Neuronal stem cell (in vitro differentiated cells): ENCODE results near the gene ARRDC1.

Experiments
- DNase-seq: peaks from one replicate; pipeline ENCODE4 v3.0.0-alpha.2; 2013; ENCODE audit warnings: low spot score
- H2AFZ ChIP-seq: one replicate; pipeline ENCODE4 v1.6.1; 2013; ENCODE audit warnings: mild to moderate bottlenecking, low read length, inconsistent platforms
- H2AK5ac ChIP-seq: 2 replicates; pipeline ENCODE4 v1.6.1; 2013; ENCODE audit warnings: low read depth, mild to moderate bottlenecking, inconsistent platforms, low read length, moderate library complexity, mixed read lengths
- H2BK120ac ChIP-seq: 2 replicates; pipeline ENCODE4 v1.6.1; 2013; ENCODE audit warnings: low read depth, mild to moderate bottlenecking, inconsistent platforms, low read length, moderate library complexity, mixed read lengths
- H2BK12ac ChIP-seq: one replicate; pipeline ENCODE4 v1.6.1; 2013; ENCODE audit warnings: low read length, inconsistent platforms
- H2BK15ac ChIP-seq: 2 replicates; pipeline ENCODE4 v1.6.1; 2013; ENCODE audit warnings: mild to moderate bottlenecking, low read length, inconsistent platforms, mixed read lengths
- H2BK5ac ChIP-seq: one replicate; pipeline ENCODE4 v1.6.1; 2013; ENCODE audit warnings: inconsistent platforms, mild to moderate bottlenecking, low read length, moderate library complexity
- H3K14ac ChIP-seq: one replicate; pipeline ENCODE4 v1.6.1; 2013; ENCODE audit warnings: low read length, inconsistent platforms
- H3K18ac ChIP-seq: 2 replicates; pipeline ENCODE4 v1.6.1; 2013; ENCODE audit warnings: low read length, inconsistent platforms
- H3K23ac ChIP-seq: 2 replicates; pipeline ENCODE4 v1.6.1; 2013; ENCODE audit warnings: low read depth, mild to moderate bottlenecking, mixed read lengths, low read length, inconsistent platforms; ENCODE audit not compliant: poor library complexity
- H3K27ac ChIP-seq: replicated peaks from 3 replicates; pipeline ENCODE4 v1.5.1; 2013; ENCODE audit warnings: low read length, inconsistent platforms
- H3K27me3 ChIP-seq, 3 experiments: 2 replicates each; pipeline ENCODE4 v1.6.1; 2013; ENCODE audit warnings: low read length in 3 of 3, mild to moderate bottlenecking in 2 of 3, inconsistent platforms in 1 of 3, low read depth in 1 of 3, mixed read lengths in 1 of 3, moderate library complexity in 1 of 3; ENCODE audit not compliant: control insufficient read depth in 3 of 3, insufficient read depth in 3 of 3
- H3K36me3 ChIP-seq, 2 donors: replicated peaks in 1 of 2; 2 replicates each; pipeline ENCODE4 v1.6.1; 2013; ENCODE audit warnings: low read length in 2 of 2; ENCODE audit not compliant: control insufficient read depth in 2 of 2, insufficient read depth in 2 of 2
- H3K4ac ChIP-seq: 2 replicates; pipeline ENCODE4 v1.6.1; 2013; ENCODE audit warnings: inconsistent platforms, mild to moderate bottlenecking, low read length, moderate library complexity
- H3K4me1 ChIP-seq, 2 donors: 1 replicate in 1 of 2; 2 replicates in 1 of 2; pipeline ENCODE4 v1.6.1; 2013; ENCODE audit warnings: low read length in 2 of 2, low read depth in 1 of 2; ENCODE audit not compliant: control insufficient read depth in 2 of 2, insufficient read depth in 1 of 2
- H3K4me2 ChIP-seq: one replicate; pipeline ENCODE4 v1.6.1; 2013; ENCODE audit warnings: mild to moderate bottlenecking, low read length, inconsistent platforms; ENCODE audit not compliant: insufficient read depth, poor library complexity, severe bottlenecking
- H3K4me3 ChIP-seq, 2 donors: 2 replicates each; pipeline ENCODE4 v1.5.1; 2013; ENCODE audit warnings: low read length in 2 of 2, mild to moderate bottlenecking in 2 of 2, inconsistent platforms in 1 of 2, moderate library complexity in 1 of 2
- H3K79me1 ChIP-seq: one replicate; pipeline ENCODE4 v1.6.1; 2013; ENCODE audit warnings: low read depth, mild to moderate bottlenecking, inconsistent platforms, low read length, moderate library complexity
- H3K9ac ChIP-seq: one replicate; pipeline ENCODE4 v1.6.1; 2013; ENCODE audit warnings: mild to moderate bottlenecking, low read depth, low read length, inconsistent platforms; ENCODE audit not compliant: poor library complexity
- H3K9me3 ChIP-seq, 2 donors: replicated peaks in 1 of 2; 2 replicates each; pipeline versions ENCODE3 to v1.6.1; 2013; ENCODE audit warnings: low read length in 2 of 2, mild to moderate bottlenecking in 2 of 2, inconsistent platforms in 1 of 2, low read depth in 1 of 2, mixed read lengths in 1 of 2, moderate library complexity in 1 of 2; ENCODE audit not compliant: control insufficient read depth in 2 of 2, insufficient read depth in 1 of 2
- H4K8ac ChIP-seq: one replicate; pipeline ENCODE4 v1.6.1; 2013; ENCODE audit warnings: low read depth, mild to moderate bottlenecking, inconsistent platforms, low read length, moderate library complexity
- H4K91ac ChIP-seq: one replicate; pipeline ENCODE4 v1.6.1; 2013; ENCODE audit warnings: low read length, low read depth, mild to moderate bottlenecking, inconsistent platforms; ENCODE audit not compliant: poor library complexity
- WGBS, 2 donors: extraction: QIAGEN DNeasy Blood & Tissue Kit; methylation state at CpG; one replicate each; pipeline ENCODE4 v1.1.7; 2013; ENCODE audit warnings: missing lambda C conversion rate in 2 of 2, mixed read lengths in 1 of 2; ENCODE audit not compliant: insufficient read length in 2 of 2, insufficient replicate concordance in 1 of 2; ENCODE audit errors: extremely low coverage in 2 of 2; 5-methylcytosine and 5-hydroxymethylcytosine counted together

Gene ARRDC1

DNA sequence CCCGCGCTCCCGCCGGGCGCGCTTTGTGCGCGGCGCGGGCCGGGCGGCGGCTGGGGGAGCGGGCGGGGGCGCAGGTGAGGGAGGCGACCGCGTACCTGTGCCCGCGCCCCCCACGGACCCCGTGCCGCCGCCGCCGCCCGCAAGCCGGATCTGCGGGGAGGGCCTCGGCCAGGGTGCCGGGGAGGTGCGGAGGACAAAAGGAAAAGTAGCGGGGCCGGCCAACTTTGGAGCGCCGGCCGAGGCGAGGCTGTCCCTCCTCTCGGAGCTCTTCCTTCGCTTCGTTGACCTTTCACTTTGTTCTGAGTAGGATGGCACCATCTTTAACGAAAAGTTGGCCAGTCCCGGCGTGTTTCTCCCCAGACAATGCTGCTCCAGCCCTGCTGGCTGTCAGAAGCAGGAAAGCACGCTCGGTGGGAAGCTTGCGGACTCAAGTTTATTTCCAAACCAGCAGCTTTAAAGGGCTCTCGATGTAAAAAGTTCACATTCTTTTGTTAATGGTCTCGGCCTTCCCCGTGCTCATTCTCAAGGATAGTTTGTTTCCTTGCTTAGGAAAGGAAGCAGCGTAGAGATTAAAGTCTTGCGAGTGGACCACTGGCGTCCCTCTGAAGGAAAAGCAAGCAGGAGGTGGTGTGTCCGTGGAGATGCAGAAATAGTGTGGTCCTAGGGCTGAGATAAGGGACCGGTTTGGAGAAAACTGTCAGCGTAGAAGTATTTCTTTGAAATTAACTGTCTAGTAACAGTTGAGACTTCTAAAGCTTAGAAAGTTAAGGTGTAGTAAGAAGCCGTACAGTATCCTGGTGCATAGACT, 14.0 kb downstream of the ARRDC1 start:
- H3K4me2 ChIP-seq = peak overlapping the region; percentile 55
- H3K23ac ChIP-seq = no peak overlapping the region
- no CpG with 5 or more reads among the region's 58 CpGs for WGBS, 2 donors
- H2BK5ac ChIP-seq = no peak overlapping the region
- H3K18ac ChIP-seq = peak overlapping the region; percentile 92
- H2BK15ac ChIP-seq = no peak overlapping the region
- H3K79me1 ChIP-seq = peaks cover 14% of the 10 kb centered on the region
- peak overlapping the region; percentile 73 for H2AFZ ChIP-seq
- H3K27ac ChIP-seq = peak overlapping the region; percentile 80
- peaks cover 21 to 68% of the 10 kb centered on the region in 2 donors for H3K36me3 ChIP-seq
- no peak overlapping the region for H4K8ac ChIP-seq
- no peak overlapping the region for H2BK120ac ChIP-seq
- peak overlapping the region; percentile 42 for H3K4ac ChIP-seq
- no peak for DNase-seq
- H3K27me3 ChIP-seq = no peaks in the 10 kb centered on the region
- peak overlapping the region; percentile 78 for H2AK5ac ChIP-seq
- peak overlapping the region; percentile 32 for H4K91ac ChIP-seq
- H3K4me3 ChIP-seq = peak overlapping the region; percentile 81 to 99
- no peak overlapping the region for H2BK12ac ChIP-seq
- peak overlapping the region; percentile 31 for H3K14ac ChIP-seq
- no peaks in the 10 kb centered on the region for H3K9me3 ChIP-seq
- H3K9ac ChIP-seq = peak overlapping the region; percentile 88
- H3K4me1 ChIP-seq = peaks cover 8 to 13% of the 10 kb centered on the region in 2 donors

DNA sequence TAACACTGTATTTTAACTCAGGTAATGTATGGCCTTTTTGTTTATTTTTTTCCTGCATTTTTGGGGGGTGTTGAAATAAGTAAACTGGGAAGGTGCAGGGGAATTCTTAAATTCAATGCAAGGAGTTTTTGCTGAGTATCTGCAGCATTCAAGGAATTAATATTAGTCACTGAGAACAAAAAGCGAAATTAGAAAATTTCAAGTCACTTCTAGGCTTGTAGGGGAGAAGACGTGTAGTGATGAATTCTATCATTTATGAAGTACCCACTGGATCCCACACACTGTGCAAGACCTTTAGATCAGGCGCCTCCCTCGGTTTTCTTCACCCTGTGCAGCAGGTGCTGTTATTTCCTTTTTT, 14.5 kb downstream of the ARRDC1 start:
- Histone ChIP-seq H4K8ac (no peak overlapping the region), H3K14ac (no peak overlapping the region), H3K23ac (no peak overlapping the region), H2AK5ac (no peak overlapping the region), H3K27me3 (no peaks in the 10 kb centered on the region), H2BK15ac (no peak overlapping the region), H3K27ac (no peak overlapping the region), H3K79me1 (peaks cover 11% of the 10 kb centered on the region), H3K4ac (no peak overlapping the region), H2BK120ac (no peak overlapping the region), H2BK12ac (no peak overlapping the region), H3K36me3 (peaks cover 16 to 66% of the 10 kb centered on the region in 2 donors), H4K91ac (no peak overlapping the region), H3K4me2 (peak overlapping the region; percentile 21), H3K4me1 (peaks cover 8 to 13% of the 10 kb centered on the region in 2 donors), H2BK5ac (no peak overlapping the region), H3K4me3 (peak overlapping the region in 1 of 2 donors; percentile 81), H3K9me3 (no peaks in the 10 kb centered on the region), H3K9ac (no peak overlapping the region), H2AFZ (no peak overlapping the region), H3K18ac (no peak overlapping the region)
- no peak for DNase-seq
- WGBS, 2 donors = no CpG with 5 or more reads among the region's 4 CpGs

DNA sequence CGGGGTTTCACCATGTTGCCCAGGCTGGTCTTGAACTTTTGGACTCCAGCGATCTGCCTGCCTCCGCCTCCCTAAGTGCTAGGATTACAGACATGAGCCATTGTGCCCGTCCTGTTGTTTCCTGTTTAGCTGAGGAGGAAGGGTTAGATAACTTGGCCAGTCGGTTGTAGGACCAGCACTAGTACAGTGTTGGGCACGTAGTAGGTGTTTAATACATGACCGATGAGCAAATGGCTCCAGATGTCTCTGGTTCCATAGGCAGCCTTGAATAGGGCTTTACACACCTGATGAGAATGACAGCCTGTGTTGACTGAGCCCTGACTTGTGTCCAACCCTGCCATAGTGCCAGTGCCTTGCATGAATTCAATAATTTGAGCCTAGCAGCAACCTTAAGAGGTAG, 15.1 kb downstream of the ARRDC1 start:
- H2BK15ac ChIP-seq = no peak overlapping the region
- H2AK5ac ChIP-seq = no peak overlapping the region
- no CpG with 5 or more reads among the region's 7 CpGs for WGBS, 2 donors
- H3K9ac ChIP-seq = no peak overlapping the region
- no peak overlapping the region for H2AFZ ChIP-seq
- no peak overlapping the region for H2BK5ac ChIP-seq
- peaks cover 8 to 13% of the 10 kb centered on the region in 2 donors for H3K4me1 ChIP-seq
- no peak overlapping the region for H3K14ac ChIP-seq
- H4K91ac ChIP-seq = no peak overlapping the region
- no peak overlapping the region for H2BK12ac ChIP-seq
- no peaks in the 10 kb centered on the region for H3K9me3 ChIP-seq
- H3K4me2 ChIP-seq = no peak overlapping the region
- no peak overlapping the region for H2BK120ac ChIP-seq
- H3K23ac ChIP-seq = no peak overlapping the region
- H3K27me3 ChIP-seq = no peaks in the 10 kb centered on the region
- H3K27ac ChIP-seq = no peak overlapping the region
- no peak overlapping the region for H4K8ac ChIP-seq
- no peak overlapping the region for H3K18ac ChIP-seq
- peak overlapping the region in 1 of 2 donors; percentile 15 for H3K4me3 ChIP-seq
- H3K4ac ChIP-seq = no peak overlapping the region
- H3K79me1 ChIP-seq = peaks cover 11% of the 10 kb centered on the region
- H3K36me3 ChIP-seq = peaks cover 13 to 60% of the 10 kb centered on the region in 2 donors
- no peak for DNase-seq

DNA sequence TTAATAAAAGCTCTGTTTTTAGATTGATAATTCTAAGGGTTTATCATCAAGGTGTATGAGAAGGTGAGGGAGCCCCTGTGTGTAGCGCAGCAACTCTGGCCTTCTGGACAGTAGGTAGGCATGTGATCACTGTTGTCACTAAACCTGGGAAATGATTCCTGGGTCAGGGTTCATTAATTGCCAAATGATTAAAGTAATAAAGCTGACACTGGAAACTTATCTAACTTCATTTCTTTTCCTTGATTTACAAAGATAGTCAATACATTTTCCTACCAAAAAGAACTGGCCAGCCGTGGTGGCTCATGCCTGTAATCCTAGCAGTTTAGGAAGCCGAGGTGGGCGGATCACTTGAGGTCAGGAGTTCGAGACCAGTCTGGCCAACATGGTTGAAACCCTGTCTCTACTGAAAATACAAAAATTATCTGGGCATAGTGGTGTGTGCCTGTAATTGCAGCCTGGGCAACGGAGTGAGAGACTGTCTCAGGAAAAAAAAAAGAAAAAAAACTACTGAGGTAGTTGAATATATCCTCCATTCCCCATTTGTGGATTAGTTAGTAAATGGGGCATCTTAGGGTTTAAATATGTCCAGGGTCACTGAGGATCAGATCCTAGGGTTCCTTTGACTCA, 15.8 kb downstream of the ARRDC1 start:
- no peak overlapping the region for H3K4ac ChIP-seq
- no CpG with 5 or more reads among the region's 6 CpGs for whole genome bisulfite sequencing, 2 donors
- no peak overlapping the region for H4K8ac ChIP-seq
- no peak overlapping the region for H3K9ac ChIP-seq
- H3K9me3 ChIP-seq = no peaks in the 10 kb centered on the region
- no peak overlapping the region for H2BK15ac ChIP-seq
- H3K36me3 ChIP-seq = peaks cover 11 to 54% of the 10 kb centered on the region in 2 donors
- H3K27ac ChIP-seq = no peak overlapping the region
- no peak for DNase-seq
- H3K4me3 ChIP-seq = no peak overlapping the region
- peaks cover 8 to 13% of the 10 kb centered on the region in 2 donors for H3K4me1 ChIP-seq
- H3K79me1 ChIP-seq = peaks cover 12% of the 10 kb centered on the region
- no peak overlapping the region for H3K4me2 ChIP-seq
- H2BK120ac ChIP-seq = no peak overlapping the region
- no peak overlapping the region for H2AFZ ChIP-seq
- no peak overlapping the region for H3K18ac ChIP-seq
- no peaks in the 10 kb centered on the region for H3K27me3 ChIP-seq
- H2BK12ac ChIP-seq = no peak overlapping the region
- H4K91ac ChIP-seq = no peak overlapping the region
- no peak overlapping the region for H2BK5ac ChIP-seq
- H3K23ac ChIP-seq = no peak overlapping the region
- no peak overlapping the region for H2AK5ac ChIP-seq
- H3K14ac ChIP-seq = no peak overlapping the region
